ENCODE measurements around the gene TFIP11.

Gene TFIP11

DNA sequence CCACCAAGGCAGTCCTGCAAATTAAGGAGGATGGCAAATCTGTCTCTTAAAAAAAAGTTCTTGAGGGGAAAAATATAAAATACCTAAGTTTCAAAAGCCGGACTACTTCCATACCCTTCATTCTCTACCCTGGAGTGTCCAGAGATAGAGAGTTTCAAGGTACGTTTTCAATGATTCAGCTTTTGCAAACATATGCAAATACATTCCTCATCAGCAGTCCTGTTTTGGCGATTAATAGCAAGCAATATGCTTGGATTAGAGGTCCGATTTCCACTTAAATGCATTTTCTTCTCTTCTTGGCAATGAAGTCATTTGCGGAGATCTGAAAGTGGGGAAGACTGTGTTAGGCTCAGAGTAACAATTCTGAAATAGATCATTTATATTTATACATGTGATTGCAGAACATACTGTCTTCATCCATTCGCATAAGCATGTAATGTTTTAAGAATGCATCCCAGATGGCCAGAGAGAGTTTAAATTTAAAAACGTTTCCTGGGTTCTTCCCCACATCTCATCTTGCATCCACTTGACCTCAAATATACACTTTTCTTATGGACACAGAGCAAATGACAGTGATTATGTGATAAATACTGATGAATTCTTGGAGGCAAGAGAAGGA, 13.8 kb upstream of the TFIP11 start:
- no peak for DNase-seq (ENCODE audit: extremely low read depth, insufficient read length)
- no peak overlapping the region for H3K4me3 ChIP-seq (replicated peaks; ENCODE audit: low read depth, low read length)
- H3K36me3 ChIP-seq (ENCODE audit: control insufficient read depth, insufficient read depth, low read length), result peaks cover 3% of the 10 kb centered on the region
- TF ChIP-seq, protein P1, sequence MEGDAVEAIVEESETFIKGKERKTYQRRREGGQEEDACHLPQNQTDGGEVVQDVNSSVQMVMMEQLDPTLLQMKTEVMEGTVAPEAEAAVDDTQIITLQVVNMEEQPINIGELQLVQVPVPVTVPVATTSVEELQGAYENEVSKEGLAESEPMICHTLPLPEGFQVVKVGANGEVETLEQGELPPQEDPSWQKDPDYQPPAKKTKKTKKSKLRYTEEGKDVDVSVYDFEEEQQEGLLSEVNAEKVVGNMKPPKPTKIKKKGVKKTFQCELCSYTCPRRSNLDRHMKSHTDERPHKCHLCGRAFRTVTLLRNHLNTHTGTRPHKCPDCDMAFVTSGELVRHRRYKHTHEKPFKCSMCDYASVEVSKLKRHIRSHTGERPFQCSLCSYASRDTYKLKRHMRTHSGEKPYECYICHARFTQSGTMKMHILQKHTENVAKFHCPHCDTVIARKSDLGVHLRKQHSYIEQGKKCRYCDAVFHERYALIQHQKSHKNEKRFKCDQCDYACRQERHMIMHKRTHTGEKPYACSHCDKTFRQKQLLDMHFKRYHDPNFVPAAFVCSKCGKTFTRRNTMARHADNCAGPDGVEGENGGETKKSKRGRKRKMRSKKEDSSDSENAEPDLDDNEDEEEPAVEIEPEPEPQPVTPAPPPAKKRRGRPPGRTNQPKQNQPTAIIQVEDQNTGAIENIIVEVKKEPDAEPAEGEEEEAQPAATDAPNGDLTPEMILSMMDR (IDR thresholded peaks at IDR 0.05; ENCODE audit: insufficient read depth, low read length, poor library complexity, severe bottlenecking), result no peak
- H3K27me3 ChIP-seq (replicated peaks; ENCODE audit: control insufficient read depth, insufficient read depth, low read length), result no peaks in the 10 kb centered on the region

DNA sequence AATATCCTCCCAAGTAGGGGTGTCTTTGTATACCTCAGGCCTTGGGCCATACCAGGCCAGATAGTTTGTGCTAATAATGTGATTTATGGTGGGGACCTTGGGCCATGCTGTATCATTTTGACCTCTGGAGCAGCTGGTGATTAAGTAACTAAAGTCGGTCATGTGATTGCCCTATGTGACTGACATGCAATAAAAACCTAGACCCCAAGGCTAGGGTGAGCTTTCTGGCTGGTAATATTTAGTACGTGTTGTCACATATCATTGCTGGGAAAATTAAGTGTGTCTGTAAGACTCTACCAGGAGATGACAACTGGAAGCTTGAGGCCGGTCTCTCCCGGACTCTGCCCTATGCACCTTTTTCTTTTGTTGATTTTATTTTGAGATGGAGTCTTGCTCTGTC, 12.6 kb upstream of the TFIP11 start:
- Histone ChIP-seq H3K27me3 (replicated peaks; ENCODE audit: control insufficient read depth, insufficient read depth, low read length) (no peaks in the 10 kb centered on the region), H3K4me3 (replicated peaks; ENCODE audit: low read depth, low read length) (no peak overlapping the region), H3K36me3 (ENCODE audit: control insufficient read depth, insufficient read depth, low read length) (peaks cover 3% of the 10 kb centered on the region)
- no peak for DNase-seq (ENCODE audit: extremely low read depth, insufficient read length)
- TF ChIP-seq, protein P1 (IDR thresholded peaks at IDR 0.05; ENCODE audit: insufficient read depth, low read length, poor library complexity, severe bottlenecking), result no peak

DNA sequence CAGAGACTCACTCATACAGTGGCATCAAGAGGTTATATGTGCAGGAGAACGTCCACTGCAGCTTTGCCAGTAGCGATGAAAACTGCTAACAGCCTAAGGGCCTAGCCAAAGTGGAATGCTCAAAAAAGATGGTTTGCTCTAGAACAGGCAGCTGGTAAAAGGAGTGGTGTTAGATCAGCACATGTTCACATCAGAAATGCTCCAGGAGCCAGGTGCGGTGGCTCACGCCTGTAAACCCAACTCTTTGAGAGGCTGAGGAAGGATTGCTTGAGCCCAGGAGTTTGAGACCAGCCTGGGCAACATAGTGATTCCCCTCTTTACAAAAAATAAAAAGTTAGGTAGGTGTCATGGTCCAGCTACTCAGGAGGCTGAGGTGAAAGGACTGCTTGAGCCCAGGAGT, 10.3 kb upstream of the TFIP11 start:
- H3K4me3 ChIP-seq (replicated peaks; ENCODE audit: low read depth, low read length), result no peak overlapping the region
- no peaks in the 10 kb centered on the region for H3K27me3 ChIP-seq (replicated peaks; ENCODE audit: control insufficient read depth, insufficient read depth, low read length)
- TF ChIP-seq, protein P1 (IDR thresholded peaks at IDR 0.05; ENCODE audit: insufficient read depth, low read length, poor library complexity, severe bottlenecking), result no peak
- peaks cover under 1% of the 10 kb centered on the region for H3K36me3 ChIP-seq (ENCODE audit: control insufficient read depth, insufficient read depth, low read length)
- DNase-seq (ENCODE audit: extremely low read depth, insufficient read length), result no peak

DNA sequence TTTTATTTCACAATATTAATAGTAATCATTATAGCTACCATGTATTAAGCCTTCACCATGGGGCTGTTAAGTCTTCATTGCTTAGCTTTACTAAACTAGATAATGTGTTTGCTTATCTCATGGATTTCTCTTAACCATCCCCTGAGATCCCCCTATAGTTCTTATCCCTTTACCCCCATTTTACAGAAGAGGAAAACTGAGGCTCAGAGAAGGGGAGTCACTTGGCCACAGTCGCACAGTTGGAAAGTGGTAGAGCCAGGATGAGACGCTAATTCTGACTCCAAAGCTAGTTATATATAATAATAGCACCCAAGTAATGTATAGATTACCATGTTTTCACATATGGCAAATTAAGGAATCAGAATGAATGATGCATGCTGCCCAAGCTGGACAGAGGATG, 9.7 kb upstream of the TFIP11 start:
- no peak for DNase-seq (ENCODE audit: extremely low read depth, insufficient read length)
- TF ChIP-seq, protein P1 (IDR thresholded peaks at IDR 0.05; ENCODE audit: insufficient read depth, low read length, poor library complexity, severe bottlenecking), result no peak
- Histone ChIP-seq H3K27me3 (replicated peaks; ENCODE audit: control insufficient read depth, insufficient read depth, low read length) (no peaks in the 10 kb centered on the region), H3K36me3 (ENCODE audit: control insufficient read depth, insufficient read depth, low read length) (no peaks in the 10 kb centered on the region; the same call in 1 of the 2 replicates), H3K4me3 (replicated peaks; ENCODE audit: low read depth, low read length) (no peak overlapping the region)

DNA sequence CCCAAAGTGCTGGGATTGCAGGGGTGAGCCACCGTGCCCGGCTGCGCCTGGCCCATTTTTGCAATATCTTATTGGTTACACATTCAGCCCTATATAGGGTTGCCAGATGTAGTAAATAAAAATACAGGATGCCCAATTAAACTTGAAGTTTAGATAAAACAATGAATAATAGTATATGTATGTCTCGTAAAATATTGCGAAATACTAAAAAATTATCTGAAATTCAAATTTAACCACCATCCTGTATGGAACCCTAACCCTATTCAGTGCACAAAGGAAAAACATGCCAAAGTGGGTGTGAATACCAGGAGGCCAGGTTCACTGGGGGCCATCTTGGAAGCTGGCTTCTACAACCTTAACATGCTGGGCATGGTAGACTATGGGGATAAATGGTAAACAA, 5.2 kb upstream of the TFIP11 start:
- Histone ChIP-seq H3K36me3 (ENCODE audit: control insufficient read depth, insufficient read depth, low read length) (no peaks in the 10 kb centered on the region), H3K4me3 (replicated peaks; ENCODE audit: low read depth, low read length) (no peak overlapping the region), H3K27me3 (replicated peaks; ENCODE audit: control insufficient read depth, insufficient read depth, low read length) (no peaks in the 10 kb centered on the region)
- DNase-seq (ENCODE audit: extremely low read depth, insufficient read length), result no peak
- TF ChIP-seq, protein P1 (IDR thresholded peaks at IDR 0.05; ENCODE audit: insufficient read depth, low read length, poor library complexity, severe bottlenecking), result no peak

DNA sequence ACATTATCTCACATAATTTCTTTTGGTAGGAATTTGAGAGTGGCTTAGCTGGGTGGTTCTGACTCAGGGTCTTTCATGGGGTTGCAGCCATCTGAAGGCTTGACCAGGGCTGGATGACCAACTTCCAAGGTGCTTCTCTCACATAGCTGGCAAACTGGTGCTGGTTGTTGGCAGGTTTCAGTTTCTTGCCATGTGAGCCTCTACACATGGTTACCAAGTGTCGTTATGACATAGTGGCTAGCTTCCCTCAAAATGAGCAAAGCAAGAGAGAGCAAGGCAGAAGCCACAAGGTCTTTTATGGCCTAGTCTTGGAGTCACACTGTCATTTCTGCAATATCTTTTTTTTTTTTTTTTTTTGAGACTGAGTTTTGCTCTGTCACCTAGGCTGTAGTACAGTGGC, 4.2 kb upstream of the TFIP11 start:
- H3K27me3 ChIP-seq (replicated peaks; ENCODE audit: control insufficient read depth, insufficient read depth, low read length), result no peaks in the 10 kb centered on the region
- TF ChIP-seq, protein P1 (IDR thresholded peaks at IDR 0.05; ENCODE audit: insufficient read depth, low read length, poor library complexity, severe bottlenecking), result no peak
- DNase-seq (ENCODE audit: extremely low read depth, insufficient read length), result no peak
- no peak overlapping the region for H3K4me3 ChIP-seq (replicated peaks; ENCODE audit: low read depth, low read length)
- no peaks in the 10 kb centered on the region for H3K36me3 ChIP-seq (ENCODE audit: control insufficient read depth, insufficient read depth, low read length)
